Natural killer cell (primary cell): ENCODE measurements around the gene TMEM273. TPM values are rescaled to one million over a fixed set of nuclear protein-coding genes. Genes with fewer than 3 reads are reported as not detected.
A peak's percentile ranks its signal among the peaks of the same experiment; 100 is the strongest.

ENCODE experiments used
- ATAC-seq, 3 donors: fragments of 150-1000 bp in 2 of 3; fragments of 200-7000 bp in 1 of 3; cut with Tn5 transposase; 1 replicate in 1 of 3; 2 replicates in 2 of 3; pipeline ENCODE4 v1.10.0; 2021; ENCODE audit warnings: mild to moderate bottlenecking in 2 of 3, moderate library complexity in 2 of 3
- DNase-seq, 2 donors: peaks; one replicate each; pipeline versions ENCODE4 v3.0.0 to v3.0.0-alpha.2; 2013 to 2021; ENCODE audit warnings: mixed read lengths in 1 of 2
- H3K27ac ChIP-seq: one replicate; pipeline ENCODE4 v1.5.1; 2013; ENCODE audit warnings: mild to moderate bottlenecking, low read length
- H3K27me3 ChIP-seq: one replicate; pipeline ENCODE4 v1.6.1; 2013; ENCODE audit warnings: low read length; ENCODE audit not compliant: control insufficient read depth, insufficient read depth
- H3K36me3 ChIP-seq: one replicate; pipeline ENCODE4 v1.6.1; 2013; ENCODE audit warnings: low read length; ENCODE audit not compliant: control insufficient read depth, insufficient read depth
- H3K4me1 ChIP-seq: one replicate; pipeline ENCODE4 v1.6.1; 2013; ENCODE audit warnings: low read length; ENCODE audit not compliant: control insufficient read depth, insufficient read depth
- H3K4me3 ChIP-seq: one replicate; pipeline ENCODE4 v1.5.1; 2013; ENCODE audit warnings: low read length
- H3K9me3 ChIP-seq: one replicate; pipeline ENCODE4 v1.6.1; 2013; ENCODE audit warnings: low read length; ENCODE audit not compliant: control insufficient read depth, insufficient read depth
- H3K27ac Mint-ChIP-seq, 2 donors: one replicate each; pipeline ENCODE4 v1.8.0; 2022; ENCODE audit warnings: mild to moderate bottlenecking in 2 of 2, mixed read lengths in 2 of 2, moderate library complexity in 1 of 2
- H3K27me3 Mint-ChIP-seq, 2 donors: one replicate each; pipeline ENCODE4 v1.8.0; 2022; ENCODE audit warnings: low read depth in 2 of 2, mixed read lengths in 2 of 2
- H3K36me3 Mint-ChIP-seq: one replicate; pipeline ENCODE4 v1.8.0; 2022; ENCODE audit warnings: mixed read lengths
- H3K4me1 Mint-ChIP-seq, 2 donors: one replicate each; pipeline ENCODE4 v1.8.0; 2022; ENCODE audit warnings: mixed read lengths in 2 of 2
- H3K4me3 Mint-ChIP-seq: one replicate; pipeline ENCODE4 v1.8.0; 2022; ENCODE audit warnings: mild to moderate bottlenecking, moderate library complexity, mixed read lengths
- H3K9me3 Mint-ChIP-seq, 2 donors: one replicate each; pipeline ENCODE4 v1.8.0; 2022; ENCODE audit warnings: mixed read lengths in 2 of 2
- WGBS: methylation state at CpG from one replicate; pipeline ENCODE4 v1.1.7; 2013; ENCODE audit warnings: missing lambda C conversion rate; ENCODE audit not compliant: insufficient coverage; 5-methylcytosine and 5-hydroxymethylcytosine counted together
- intact Hi-C: fragments of 100-400 bp; cut with micrococcal nuclease; formaldehyde crosslinking; loops from one replicate; pipeline ENCODE4 v1.14.2; 2022
- total RNA-seq, 4 donors: library from RNA; stranded (reverse); fragments of 120-200 nt in 1 of 4; gene quantifications; one replicate each; pipeline versions ENCODE4 v1.2.3 to v1.2.4, GENCODE V29; 2013 to 2022
- TF ChIP-seq, protein P1 (sequence below): fragments of 200-600 bp; IDR thresholded peaks from one replicate; pipeline ENCODE4 v1.8.0; 2022; ENCODE audit warnings: antibody characterized with exemption

The TMEM273 gene
- total RNA-seq, 3 donors from 2014 or later (not counting 1 experiment from before 2014, with no cell fraction given), result 11.6 to 46.3 (median 29.4) TPM

DNA sequence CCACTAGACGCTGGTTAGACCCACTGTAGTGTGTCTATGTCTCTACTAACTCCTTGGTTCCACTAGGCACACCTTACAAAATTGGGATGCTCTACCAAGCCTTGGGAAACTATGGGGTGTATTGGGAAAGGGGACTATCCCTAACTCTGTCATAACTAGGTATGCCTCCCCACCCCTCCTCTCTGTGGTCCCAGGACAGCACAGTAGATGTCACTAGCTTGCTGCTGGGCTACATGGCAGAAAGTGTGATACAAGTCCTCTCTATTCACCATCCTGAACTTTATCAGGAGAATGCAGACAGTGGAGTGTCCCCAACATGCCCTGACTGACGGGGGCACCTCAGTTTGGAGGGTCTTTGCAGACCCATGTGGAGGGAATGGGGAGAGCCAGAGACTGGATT, 30.3 kb upstream of the TMEM273 start:
- Histone ChIP-seq H3K27ac (no peak overlapping the region), H3K4me3 (no peak overlapping the region), H3K4me1 (no peaks in the 10 kb centered on the region), H3K9me3 (peaks cover 1% of the 10 kb centered on the region), H3K27me3 (no peaks in the 10 kb centered on the region), H3K36me3 (no peaks in the 10 kb centered on the region)
- H3K4me3 Mint-ChIP-seq, result peak overlapping the region; percentile 5
- H3K4me1 Mint-ChIP-seq, result peaks cover 21 to 36% of the 10 kb centered on the region in 2 donors
- H3K9me3 Mint-ChIP-seq, result no peaks in the 10 kb centered on the region
- H3K27ac Mint-ChIP-seq, result peak overlapping the region in 1 of 2 donors; percentile 26
- peaks cover 0 to 6% of the 10 kb centered on the region in 2 donors for H3K27me3 Mint-ChIP-seq
- no peaks in the 10 kb centered on the region for H3K36me3 Mint-ChIP-seq
- 82% methylated on average over 1 of the region's 2 CpGs for WGBS
- DNase-seq (no peak), ATAC-seq (peak in 2 of 3 donors; percentile 31 to 48)
- TF ChIP-seq, protein P1, sequence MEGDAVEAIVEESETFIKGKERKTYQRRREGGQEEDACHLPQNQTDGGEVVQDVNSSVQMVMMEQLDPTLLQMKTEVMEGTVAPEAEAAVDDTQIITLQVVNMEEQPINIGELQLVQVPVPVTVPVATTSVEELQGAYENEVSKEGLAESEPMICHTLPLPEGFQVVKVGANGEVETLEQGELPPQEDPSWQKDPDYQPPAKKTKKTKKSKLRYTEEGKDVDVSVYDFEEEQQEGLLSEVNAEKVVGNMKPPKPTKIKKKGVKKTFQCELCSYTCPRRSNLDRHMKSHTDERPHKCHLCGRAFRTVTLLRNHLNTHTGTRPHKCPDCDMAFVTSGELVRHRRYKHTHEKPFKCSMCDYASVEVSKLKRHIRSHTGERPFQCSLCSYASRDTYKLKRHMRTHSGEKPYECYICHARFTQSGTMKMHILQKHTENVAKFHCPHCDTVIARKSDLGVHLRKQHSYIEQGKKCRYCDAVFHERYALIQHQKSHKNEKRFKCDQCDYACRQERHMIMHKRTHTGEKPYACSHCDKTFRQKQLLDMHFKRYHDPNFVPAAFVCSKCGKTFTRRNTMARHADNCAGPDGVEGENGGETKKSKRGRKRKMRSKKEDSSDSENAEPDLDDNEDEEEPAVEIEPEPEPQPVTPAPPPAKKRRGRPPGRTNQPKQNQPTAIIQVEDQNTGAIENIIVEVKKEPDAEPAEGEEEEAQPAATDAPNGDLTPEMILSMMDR, result no peak
- intact Hi-C loops, result no loop called here

DNA sequence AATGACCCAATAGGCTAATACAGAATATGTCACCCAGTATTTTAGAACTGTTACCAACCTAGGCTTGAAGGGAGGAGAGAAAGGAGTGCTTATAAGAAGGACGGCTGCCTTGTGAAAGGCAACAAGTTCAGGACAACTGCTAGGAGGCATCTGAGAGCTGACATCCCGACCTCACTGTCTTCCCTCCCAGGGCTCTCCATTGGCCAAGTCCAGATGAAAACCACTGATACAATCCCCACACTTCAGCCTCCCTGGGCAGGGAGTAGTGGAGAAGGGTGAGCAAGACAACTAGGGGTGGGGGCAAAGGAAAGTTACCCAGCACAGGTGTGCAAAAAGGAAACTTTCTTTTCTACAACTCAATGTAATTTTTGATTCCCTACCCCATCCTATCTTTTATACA, 29.5 kb upstream of the TMEM273 start:
- Mint-ChIP-seq H3K36me3 (no peaks in the 10 kb centered on the region), H3K27ac (peak overlapping the region; percentile 48 to 67)
- 100% methylated on average over 1 of the region's 2 CpGs for WGBS

DNA sequence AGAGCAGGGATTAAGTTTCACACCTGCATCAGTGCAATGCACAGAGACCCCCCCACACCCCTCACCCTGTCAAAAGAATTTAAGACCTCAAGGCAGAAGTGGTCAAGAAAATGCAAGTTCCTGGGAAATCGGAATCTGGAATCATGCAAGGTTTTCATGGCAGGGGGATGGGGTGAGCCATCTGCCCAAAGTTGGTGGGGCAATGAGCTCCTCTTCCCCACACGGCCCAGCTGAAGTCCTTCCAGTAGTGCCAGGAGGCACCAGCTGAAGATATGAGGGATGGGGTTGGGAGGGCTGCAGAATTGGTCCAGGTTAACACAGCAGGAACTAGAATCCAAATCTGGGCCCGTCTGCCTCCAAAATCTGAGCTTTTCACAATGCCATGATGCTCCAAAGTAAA, 25.0 kb upstream of the TMEM273 start:
- Histone ChIP-seq H3K27ac (no peak overlapping the region), H3K27me3 (no peaks in the 10 kb centered on the region), H3K9me3 (no peaks in the 10 kb centered on the region), H3K36me3 (no peaks in the 10 kb centered on the region), H3K4me3 (no peak overlapping the region), H3K4me1 (no peaks in the 10 kb centered on the region)
- H3K27ac Mint-ChIP-seq, result no peak overlapping the region
- intact Hi-C loops, result no loop called here
- TF ChIP-seq, protein P1, result no peak
- ATAC-seq (no peak), DNase-seq (no peak)
- WGBS, result 86% methylated on average over 3 of the region's 3 CpGs
- H3K4me3 Mint-ChIP-seq, result no peak overlapping the region
- no peaks in the 10 kb centered on the region for H3K9me3 Mint-ChIP-seq
- H3K27me3 Mint-ChIP-seq, result no peaks in the 10 kb centered on the region
- H3K4me1 Mint-ChIP-seq, result peaks cover 33 to 50% of the 10 kb centered on the region in 2 donors
- no peaks in the 10 kb centered on the region for H3K36me3 Mint-ChIP-seq

More for the DNA sequence above, 29.5 kb upstream of the TMEM273 start:
- DNase-seq, result no peak
- H3K9me3 ChIP-seq, result no peaks in the 10 kb centered on the region
- no peak overlapping the region for H3K4me3 ChIP-seq
- no peaks in the 10 kb centered on the region for H3K36me3 ChIP-seq
- no peaks in the 10 kb centered on the region for H3K9me3 Mint-ChIP-seq
- H3K27me3 Mint-ChIP-seq, result peaks cover 0 to 6% of the 10 kb centered on the region in 2 donors
- no peak for ATAC-seq
- H3K27me3 ChIP-seq, result no peaks in the 10 kb centered on the region
- TF ChIP-seq, protein P1, result no peak
- intact Hi-C loops, result no loop called here
- H3K4me1 ChIP-seq, result no peaks in the 10 kb centered on the region
- H3K4me1 Mint-ChIP-seq, result peaks cover 26 to 41% of the 10 kb centered on the region in 2 donors
- H3K4me3 Mint-ChIP-seq, result peak overlapping the region; percentile 17
- H3K27ac ChIP-seq, result no peak overlapping the region

DNA sequence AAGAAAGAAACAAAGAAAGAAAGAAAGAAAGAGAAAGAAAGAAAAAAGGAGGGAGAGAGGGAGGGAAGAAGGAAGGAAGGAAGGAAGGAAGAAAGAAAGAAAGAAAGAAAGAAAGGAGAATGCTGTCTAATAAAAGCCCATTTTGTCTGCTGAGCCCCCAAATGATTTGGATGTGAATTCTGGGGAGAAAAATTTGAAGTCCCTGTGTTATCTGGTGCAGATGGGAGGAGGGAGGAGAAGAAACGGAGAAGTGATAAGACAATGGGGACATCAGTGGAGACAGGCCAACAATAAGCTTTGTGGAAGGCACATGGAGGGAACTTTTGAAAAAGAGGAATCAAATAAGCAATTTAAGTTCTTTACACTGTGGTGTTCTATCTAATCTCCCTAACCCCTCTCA, 24.6 kb upstream of the TMEM273 start:
- no peaks in the 10 kb centered on the region for H3K9me3 ChIP-seq
- H3K27me3 Mint-ChIP-seq, result no peaks in the 10 kb centered on the region

More for the DNA sequence above, 24.6 kb upstream of the TMEM273 start:
- DNase-seq (no peak), ATAC-seq (no peak)
- Histone ChIP-seq H3K36me3 (no peaks in the 10 kb centered on the region), H3K4me3 (no peak overlapping the region), H3K4me1 (no peaks in the 10 kb centered on the region), H3K27ac (no peak overlapping the region), H3K27me3 (no peaks in the 10 kb centered on the region)
- peaks cover 32 to 45% of the 10 kb centered on the region in 2 donors for H3K4me1 Mint-ChIP-seq
- H3K4me3 Mint-ChIP-seq, result no peak overlapping the region
- H3K27ac Mint-ChIP-seq, result no peak overlapping the region
- intact Hi-C loops, result no loop called here
- TF ChIP-seq, protein P1, result no peak
- H3K9me3 Mint-ChIP-seq, result no peaks in the 10 kb centered on the region
- no peaks in the 10 kb centered on the region for H3K36me3 Mint-ChIP-seq
- 46% methylated on average over 1 of the region's 1 CpG for WGBS
